HUDEP-2 (cell line): ENCODE results near the gene RUSF1.

Source experiments
- DNase-seq, 76 experiments: peaks; one replicate each; lab custom pipeline; 2025; ENCODE audit not compliant: unreplicated experiment in 76 of 76; lab: John Stamatoyannopoulos, UW

RUSF1 gene

DNA sequence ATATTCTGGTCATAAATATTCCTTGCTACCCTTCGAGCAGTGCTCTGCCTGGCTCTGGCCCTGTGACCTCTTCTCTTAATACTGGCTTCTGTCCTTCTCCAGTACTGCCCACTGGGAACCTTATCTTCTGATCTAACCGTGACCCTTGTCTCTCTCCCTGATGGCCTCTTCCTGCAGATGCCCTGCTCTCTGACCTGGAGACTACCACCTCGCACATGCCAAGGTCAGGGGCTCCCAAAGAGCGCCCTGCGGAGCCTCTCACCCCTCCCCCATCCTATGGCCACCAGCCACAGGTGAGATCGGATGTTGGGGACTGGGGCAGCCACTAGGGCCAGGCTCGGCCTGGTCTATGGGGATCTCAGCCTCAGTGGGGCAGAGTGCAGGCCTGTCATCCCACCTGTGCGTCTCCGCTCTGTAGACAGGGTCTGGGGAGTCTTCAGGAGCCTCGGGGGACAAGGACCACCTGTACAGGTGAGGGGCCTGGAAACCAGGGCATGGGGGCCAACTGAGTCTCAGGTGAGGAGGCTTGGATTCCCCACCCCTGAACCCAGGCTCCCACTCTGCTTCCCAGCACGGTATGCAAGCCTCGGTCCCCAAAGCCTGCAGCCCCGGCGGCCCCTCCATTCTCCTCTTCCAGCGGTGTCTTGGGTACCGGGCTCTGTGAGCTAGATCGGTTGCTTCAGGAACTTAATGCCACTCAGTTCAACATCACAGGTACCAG is 34.8 kb downstream of the RUSF1 start:
- no peak for DNase-seq

GRCh38 chr16:31472709-31473203 is 35.4 kb downstream of the RUSF1 start:
- DNase-seq = peak in 67 of 76 experiments; percentile 23 to 93 (median 76)

- peak in 3 of 76 experiments; percentile 13 to 18 (median 16) for DNase-seq
Measured at GRCh38 chr16:31471875-31472708, 36.1 kb downstream of the RUSF1 start, which contains the start of gene TGFB1I1. TSS of gene TGFB1I1 (plus strand) at chr16:31472152. CDS start at chr16:31472189, 37 bp downstream.

DNA sequence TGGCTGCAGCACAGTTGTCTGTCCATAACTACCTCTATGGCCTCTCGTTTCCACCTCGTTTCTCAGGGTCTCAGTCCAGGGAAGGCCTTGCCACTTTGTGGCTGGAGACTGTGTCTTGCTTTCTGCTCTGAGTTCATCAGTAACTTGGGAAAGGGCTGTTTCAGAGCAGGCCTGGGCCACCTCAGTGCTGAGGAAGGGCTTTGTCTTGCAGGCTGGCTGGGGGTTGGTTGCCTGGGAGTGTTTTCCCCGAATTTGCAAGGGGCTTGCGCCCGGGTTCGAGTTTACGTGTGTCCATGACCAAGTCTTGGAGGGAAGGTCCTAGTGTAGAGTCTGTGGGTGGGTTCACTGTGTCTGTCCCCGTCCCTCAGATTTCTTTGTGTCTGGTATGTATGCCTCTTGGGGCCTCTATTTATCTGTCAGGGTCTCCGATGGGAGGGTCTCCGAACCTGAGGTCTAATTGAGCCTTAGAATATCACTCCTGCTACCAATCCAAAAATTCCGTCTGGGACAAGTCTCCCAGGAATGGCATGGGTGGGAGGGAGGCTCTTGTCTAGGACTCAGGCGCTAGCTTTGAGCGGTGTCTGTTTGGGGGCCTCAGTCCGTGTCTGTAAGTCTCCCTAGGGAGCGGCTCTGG is 36.8 kb downstream of the RUSF1 start:
- no peak for DNase-seq

DNA sequence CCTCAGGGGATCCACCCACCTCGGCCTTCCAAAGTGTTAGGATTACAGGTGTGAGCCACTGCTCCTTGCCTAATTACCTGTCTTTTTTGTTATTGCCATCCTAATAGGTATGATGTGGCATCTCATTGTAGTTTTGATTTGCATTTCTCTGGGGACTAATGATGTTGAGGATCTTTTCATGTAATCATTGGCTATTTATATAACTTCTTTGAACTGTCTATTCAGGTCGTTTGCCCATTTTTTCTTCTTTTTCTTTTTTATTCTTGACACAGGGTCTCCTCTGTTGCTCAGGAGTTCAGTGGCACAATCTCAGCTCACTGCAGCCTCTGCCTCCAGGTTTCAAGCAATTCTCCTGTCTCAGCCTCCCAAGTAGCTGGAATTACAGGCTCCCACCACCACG is 37.6 kb downstream of the RUSF1 start:
- DNase-seq = no peak

GRCh38 chr16:31467858-31468257 is 40.3 kb downstream of the RUSF1 start:
- DNase-seq = no peak

GRCh38 chr16:31467151-31467773 is 40.9 kb downstream of the RUSF1 start:
- no peak for DNase-seq

DNA sequence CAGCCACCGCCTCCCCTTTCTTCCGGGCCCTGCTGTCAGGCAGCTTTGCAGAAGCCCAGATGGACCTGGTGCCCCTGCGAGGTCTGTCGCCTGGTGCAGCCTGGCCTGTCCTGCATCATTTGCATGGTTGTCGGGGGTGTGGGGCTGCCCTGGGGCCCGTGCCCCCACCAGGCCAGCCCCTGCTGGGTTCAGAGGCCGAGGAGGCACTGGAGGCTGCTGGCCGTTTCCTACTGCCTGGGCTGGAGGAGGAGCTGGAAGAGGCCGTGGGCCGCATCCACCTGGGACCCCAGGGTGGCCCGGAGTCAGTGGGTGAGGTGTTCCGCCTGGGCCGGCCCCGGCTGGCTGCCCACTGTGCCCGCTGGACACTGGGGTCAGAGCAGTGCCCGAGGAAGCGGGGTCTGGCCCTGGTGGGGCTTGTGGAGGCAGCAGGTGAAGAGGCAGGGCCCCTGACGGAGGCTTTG is 41.8 kb downstream of the RUSF1 start:
- DNase-seq = no peak

DNA sequence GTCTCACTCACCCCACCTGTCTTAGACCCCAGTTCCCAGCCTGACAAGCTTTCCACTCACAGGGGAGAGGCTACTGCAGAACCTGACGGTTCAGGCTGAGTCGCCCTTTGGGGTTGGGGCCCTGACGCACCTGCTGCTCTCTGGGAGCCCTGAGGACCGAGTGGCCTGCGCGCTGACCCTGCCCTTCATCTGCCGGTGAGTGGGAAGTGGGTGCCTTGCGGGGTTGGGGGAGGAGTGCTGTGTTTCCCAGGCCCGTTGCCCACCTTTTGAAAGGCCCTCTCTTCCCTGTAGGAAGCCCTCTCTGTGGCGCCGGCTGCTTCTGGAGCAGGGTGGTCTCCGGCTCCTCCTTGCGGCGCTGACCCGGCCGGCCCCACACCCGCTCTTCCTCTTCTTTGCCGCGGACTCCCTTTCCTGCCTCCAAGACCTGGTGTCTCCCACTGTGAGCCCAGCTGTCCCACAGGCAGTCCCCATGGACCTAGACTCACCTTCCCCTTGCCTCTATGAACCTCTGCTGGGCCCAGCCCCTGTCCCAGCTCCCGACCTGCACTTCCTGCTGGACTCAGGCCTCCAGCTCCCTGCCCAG is 42.3 kb downstream of the RUSF1 start:
- DNase-seq = no peak

- DNase-seq = no peak
Measured at GRCh38 chr16:31464781-31465260, 43.4 kb downstream of the RUSF1 start.

DNA sequence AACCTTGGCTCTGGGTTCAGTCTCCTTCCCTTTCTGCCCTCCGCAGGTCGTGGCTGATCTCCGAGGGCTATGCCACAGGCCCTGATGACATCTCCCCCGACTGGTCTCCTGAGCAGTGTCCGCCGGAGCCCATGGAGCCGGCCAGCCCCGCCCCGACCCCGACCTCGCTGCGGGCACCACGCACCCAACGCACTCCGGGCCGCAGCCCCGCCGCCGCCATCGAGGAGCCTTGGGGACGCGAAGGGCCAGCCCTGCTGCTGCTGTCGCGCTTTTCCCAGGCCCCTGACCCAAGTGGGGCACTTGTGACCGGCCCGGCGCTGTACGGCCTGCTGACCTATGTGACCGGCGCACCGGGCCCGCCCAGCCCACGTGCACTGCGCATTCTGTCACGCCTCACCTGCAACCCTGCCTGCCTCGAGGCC is 43.8 kb downstream of the RUSF1 start:
- DNase-seq = no peak

GRCh38 chr16:31461921-31462804 is 46.0 kb downstream of the RUSF1 start:
- no peak for DNase-seq

DNA sequence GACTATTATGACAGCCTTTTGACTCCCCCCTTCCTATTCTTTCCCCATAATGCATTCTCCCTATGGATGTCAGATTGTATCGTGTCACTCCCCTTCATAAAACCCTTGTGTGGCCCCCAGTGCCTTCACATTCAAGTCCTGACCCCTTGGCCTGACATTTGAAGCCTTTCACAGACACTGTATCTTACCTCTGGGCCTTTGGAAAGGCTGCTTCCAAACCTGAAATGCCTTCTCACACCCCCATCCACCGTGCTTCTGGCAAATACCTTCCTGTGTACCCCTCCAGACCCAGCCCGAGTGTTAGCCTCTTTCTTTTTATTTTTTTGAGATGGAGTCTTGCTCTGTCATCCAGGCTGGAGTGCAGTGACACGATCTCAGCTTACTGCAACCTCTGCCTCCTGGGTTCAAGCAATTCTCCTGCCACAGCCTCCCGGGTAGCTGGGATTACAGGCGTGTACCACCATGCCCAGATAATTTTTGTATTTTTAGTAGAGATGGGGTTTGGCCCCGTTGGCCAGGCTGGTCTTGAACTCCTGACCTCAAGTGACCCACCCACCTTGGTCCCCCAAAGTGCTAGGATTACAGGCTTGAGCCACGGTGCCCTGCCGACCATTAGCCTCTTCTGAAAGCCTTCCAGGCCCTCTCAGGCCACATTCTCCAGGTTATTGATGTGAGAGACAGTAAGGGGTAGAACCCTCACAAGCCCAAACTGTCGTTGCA is 46.8 kb downstream of the RUSF1 start:
- no peak for DNase-seq

DNA sequence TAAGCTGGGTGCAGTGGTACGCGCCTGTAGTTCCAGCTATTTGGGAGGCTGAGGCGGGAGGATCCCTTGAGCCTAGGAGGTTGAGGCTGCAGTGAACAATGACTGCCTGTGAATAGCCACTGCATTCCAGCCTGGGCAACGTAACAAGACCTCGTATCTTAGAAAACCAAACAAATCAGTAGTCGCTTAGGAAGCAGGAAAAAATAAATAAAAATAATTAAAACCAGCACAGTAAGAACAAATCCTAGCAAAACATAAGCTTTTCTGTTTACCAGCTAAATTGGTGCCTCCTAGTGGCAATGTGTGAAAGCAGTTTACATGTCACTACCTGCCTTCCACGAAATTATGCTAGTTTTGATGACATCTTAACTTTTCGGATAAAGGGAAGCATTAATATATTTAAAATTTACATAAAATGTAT is 47.6 kb downstream of the RUSF1 start:
- peak in 13 of 76 experiments; percentile 9 to 38 (median 27) for DNase-seq

- peak in 75 of 76 experiments; percentile 73 to 100 (median 99) for DNase-seq
Measured at GRCh38 chr16:31459687-31460581, 48.3 kb downstream of the RUSF1 start.

DNA sequence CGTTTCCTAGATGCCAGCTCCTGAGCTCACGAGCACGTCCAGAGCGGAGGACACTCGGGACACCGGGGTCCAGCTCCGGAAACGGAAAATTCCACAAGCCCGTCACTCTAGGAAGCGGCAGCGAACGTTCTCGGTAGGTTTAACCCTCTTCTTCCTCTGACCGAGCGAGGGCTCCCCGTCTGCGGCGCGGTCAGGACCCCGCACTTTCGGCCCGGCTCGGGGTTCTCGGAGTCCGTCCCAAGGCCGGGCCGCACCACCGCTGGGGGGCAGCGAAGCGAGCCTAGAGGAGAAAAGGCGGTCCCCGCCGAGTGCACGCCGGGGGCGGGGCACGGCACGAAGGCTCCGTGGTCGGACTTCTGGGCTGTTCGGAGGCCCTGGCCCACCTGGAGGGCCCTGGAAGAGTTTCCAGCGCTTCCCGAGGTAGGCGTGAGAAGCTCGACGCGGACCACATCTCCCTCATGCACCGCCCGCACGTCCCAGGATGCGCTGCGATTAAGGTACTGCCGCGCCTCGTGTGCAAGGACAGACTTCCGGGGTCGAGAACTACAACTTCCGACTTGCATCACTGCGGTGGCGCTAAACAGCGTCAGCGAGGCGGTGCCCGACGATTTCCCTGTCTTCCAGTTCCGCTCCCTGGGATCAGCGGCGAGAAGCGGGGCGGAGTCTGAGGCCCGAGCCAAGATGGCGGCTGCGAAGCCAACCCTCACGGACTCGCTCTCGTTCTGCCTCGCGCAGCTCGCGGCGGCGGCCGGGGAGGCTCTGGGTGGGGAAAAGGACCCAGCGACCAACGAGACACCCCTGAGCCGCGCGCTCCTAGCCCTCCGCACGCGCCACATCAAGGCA is 49.1 kb downstream of the RUSF1 start, which contains the start of gene ARMC5:
Gene ARMC5 (plus strand): TSS at position 658 of the 843 bp plus-strand sequence. CDS start 24 bp downstream, at position 682.
- DNase-seq = peak; percentile 67 to 99 (median 94)
